Measurements from ENCODE around the gene ATP9A. TPM values are rescaled to one million over a fixed set of nuclear protein-coding genes. Genes with fewer than 3 reads are reported as not detected.
"Not testable (repeated sequence)": the region's sequence is repeated elsewhere in the genome, so short reads cannot be mapped to it uniquely, and the experiment has no call there.

ATP9A gene
- total RNA-seq, 2 experiments from 2014 or later = 0.18 to 0.21 TPM

DNA sequence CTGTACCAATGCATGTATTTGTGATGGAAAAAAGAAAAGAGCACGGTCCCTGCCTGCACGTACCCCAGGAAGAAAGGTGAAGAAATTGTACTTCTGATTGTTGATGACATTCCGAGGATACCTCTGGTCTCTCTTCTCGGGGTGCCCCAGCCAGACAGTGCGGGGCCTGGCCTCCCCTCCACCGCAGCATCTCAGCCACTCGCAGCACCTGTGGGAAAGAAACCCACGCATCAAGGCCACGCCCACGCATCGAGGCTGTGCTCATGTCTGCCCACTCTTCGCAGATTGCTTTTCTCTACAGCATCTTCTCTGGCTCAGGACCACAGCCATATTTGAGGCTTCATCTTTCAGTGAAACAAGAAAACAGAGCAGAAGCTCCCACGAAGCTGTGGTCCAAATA is 38.4 kb downstream of the ATP9A start:
- Mint-ChIP-seq H3K4me3 (no peak overlapping the region), H3K36me3 (no peaks in the 10 kb centered on the region), H3K27ac (no peak overlapping the region), H3K27me3 (no peaks in the 10 kb centered on the region), H3K9me3 (no peaks in the 10 kb centered on the region), H3K4me1 (peaks cover 6% of the 10 kb centered on the region)
- DNase-seq = no peak

DNA sequence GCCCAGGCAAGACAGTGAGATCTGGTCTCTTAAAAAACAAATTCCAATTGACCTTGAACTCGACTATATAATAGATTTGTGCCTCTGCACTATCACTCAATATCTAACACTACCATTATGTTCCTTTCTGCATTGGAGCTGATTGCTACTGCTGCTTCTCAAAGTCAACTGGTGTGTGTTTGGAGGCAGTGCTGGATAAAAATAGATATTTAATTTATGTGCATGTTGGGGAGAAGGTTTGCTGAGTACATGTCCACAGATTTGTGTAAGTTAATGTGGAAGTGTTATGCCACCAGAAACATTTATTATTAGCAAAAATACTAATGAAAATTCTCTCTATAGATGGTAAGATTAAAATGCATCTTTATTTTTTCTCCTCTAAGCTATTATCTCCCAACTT is 39.5 kb downstream of the ATP9A start:
- no peaks in the 10 kb centered on the region for H3K9me3 Mint-ChIP-seq
- H3K4me1 Mint-ChIP-seq = peaks cover 6% of the 10 kb centered on the region
- no peak for DNase-seq
- H3K27ac Mint-ChIP-seq = no peak overlapping the region
- H3K27me3 Mint-ChIP-seq = no peaks in the 10 kb centered on the region
- no peak overlapping the region for H3K4me3 Mint-ChIP-seq
- no peaks in the 10 kb centered on the region for H3K36me3 Mint-ChIP-seq

GRCh38 chr20:51727872-51728271 is 40.3 kb downstream of the ATP9A start:
- no peaks in the 10 kb centered on the region for H3K27me3 Mint-ChIP-seq
- no peaks in the 10 kb centered on the region for H3K36me3 Mint-ChIP-seq
- H3K27ac Mint-ChIP-seq = no peak overlapping the region
- no peaks in the 10 kb centered on the region for H3K9me3 Mint-ChIP-seq
- DNase-seq = no peak
- H3K4me1 Mint-ChIP-seq = peaks cover 6% of the 10 kb centered on the region
- no peak overlapping the region for H3K4me3 Mint-ChIP-seq

GRCh38 chr20:51725584-51726176 is 42.5 kb downstream of the ATP9A start:
- Mint-ChIP-seq H3K9me3 (no peaks in the 10 kb centered on the region), H3K27ac (no peak overlapping the region), H3K4me1 (no peaks in the 10 kb centered on the region), H3K36me3 (no peaks in the 10 kb centered on the region), H3K27me3 (peaks cover 7% of the 10 kb centered on the region), H3K4me3 (no peak overlapping the region)
- no peak for DNase-seq

- not testable (repeated sequence) for H3K4me3 Mint-ChIP-seq, H3K36me3 Mint-ChIP-seq, DNase-seq, H3K4me1 Mint-ChIP-seq, H3K27ac Mint-ChIP-seq, H3K9me3 Mint-ChIP-seq
- peaks cover 14% of the 10 kb centered on the region for H3K27me3 Mint-ChIP-seq
Measured at GRCh38 chr20:51723026-51723425, 45.2 kb downstream of the ATP9A start.

GRCh38 chr20:51722246-51722645 is 45.9 kb downstream of the ATP9A start:
- not testable (repeated sequence) for H3K27ac Mint-ChIP-seq, H3K4me3 Mint-ChIP-seq

DNA sequence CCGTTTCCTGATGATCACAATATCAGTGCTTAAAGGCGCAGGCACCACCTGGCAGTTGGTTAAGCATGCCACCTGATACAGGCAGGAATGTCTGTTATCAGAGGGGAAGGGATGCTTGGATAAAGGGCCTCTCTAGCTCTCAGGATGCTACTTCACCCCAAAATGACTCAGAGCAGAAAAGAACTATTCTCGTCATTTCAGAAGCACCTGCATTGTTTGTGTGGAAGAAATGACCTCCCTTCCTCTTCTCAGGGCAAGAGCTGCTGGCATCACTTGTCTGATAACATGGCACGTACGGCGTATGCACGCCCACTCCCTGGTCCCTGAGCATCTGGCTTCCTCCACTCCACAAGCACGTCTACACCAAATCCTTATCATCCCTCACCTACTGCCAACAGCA is 47.3 kb downstream of the ATP9A start:
- Mint-ChIP-seq H3K4me1 (peaks cover 3% of the 10 kb centered on the region), H3K4me3 (no peak overlapping the region), H3K36me3 (no peaks in the 10 kb centered on the region), H3K27me3 (peaks cover 14% of the 10 kb centered on the region), H3K9me3 (no peaks in the 10 kb centered on the region), H3K27ac (no peak overlapping the region)
- no peak for DNase-seq

More at GRCh38 chr20:51722246-51722645, 45.9 kb downstream of the ATP9A start:
- H3K9me3 Mint-ChIP-seq, DNase-seq, H3K36me3 Mint-ChIP-seq, H3K4me1 Mint-ChIP-seq: not testable (repeated sequence)
- H3K27me3 Mint-ChIP-seq = peaks cover 14% of the 10 kb centered on the region

- Mint-ChIP-seq H3K9me3 (no peaks in the 10 kb centered on the region), H3K4me1 (peaks cover 8% of the 10 kb centered on the region), H3K36me3 (no peaks in the 10 kb centered on the region), H3K4me3 (no peak overlapping the region), H3K27me3 (peaks cover 14% of the 10 kb centered on the region), H3K27ac (no peak overlapping the region)
- no peak for DNase-seq
Measured at GRCh38 chr20:51720384-51720783, 47.8 kb downstream of the ATP9A start.

DNA sequence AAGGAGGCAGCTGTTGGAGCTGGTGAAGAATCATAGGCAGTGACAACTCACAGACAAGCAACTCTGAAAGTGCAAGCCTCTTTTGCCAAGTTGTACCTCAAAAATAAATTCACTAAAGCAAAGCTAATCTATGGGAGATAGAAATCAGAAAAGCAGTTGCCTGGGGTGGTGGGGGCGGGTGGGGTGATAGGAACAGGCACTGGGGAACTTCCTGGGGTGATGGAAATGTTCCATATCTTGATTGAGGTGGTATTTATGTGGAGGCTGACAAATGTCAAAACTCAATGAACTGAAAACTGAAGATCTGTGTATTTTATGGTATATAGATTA is 52.4 kb downstream of the ATP9A start:
- no peaks in the 10 kb centered on the region for H3K36me3 Mint-ChIP-seq

GRCh38 chr20:51715163-51715855 is 52.9 kb downstream of the ATP9A start:
- no peaks in the 10 kb centered on the region for H3K9me3 Mint-ChIP-seq
- H3K4me1 Mint-ChIP-seq = peaks cover 12% of the 10 kb centered on the region
- H3K27me3 Mint-ChIP-seq = peaks cover 16% of the 10 kb centered on the region
- no peaks in the 10 kb centered on the region for H3K36me3 Mint-ChIP-seq
- no peak for DNase-seq
- no peak overlapping the region for H3K4me3 Mint-ChIP-seq
- H3K27ac Mint-ChIP-seq = no peak overlapping the region

More for the DNA sequence above, 52.4 kb downstream of the ATP9A start:
- Mint-ChIP-seq H3K9me3 (no peaks in the 10 kb centered on the region), H3K27me3 (peaks cover 16% of the 10 kb centered on the region), H3K4me1 (peaks cover 12% of the 10 kb centered on the region), H3K27ac (no peak overlapping the region), H3K4me3 (no peak overlapping the region)
- DNase-seq = no peak

DNA sequence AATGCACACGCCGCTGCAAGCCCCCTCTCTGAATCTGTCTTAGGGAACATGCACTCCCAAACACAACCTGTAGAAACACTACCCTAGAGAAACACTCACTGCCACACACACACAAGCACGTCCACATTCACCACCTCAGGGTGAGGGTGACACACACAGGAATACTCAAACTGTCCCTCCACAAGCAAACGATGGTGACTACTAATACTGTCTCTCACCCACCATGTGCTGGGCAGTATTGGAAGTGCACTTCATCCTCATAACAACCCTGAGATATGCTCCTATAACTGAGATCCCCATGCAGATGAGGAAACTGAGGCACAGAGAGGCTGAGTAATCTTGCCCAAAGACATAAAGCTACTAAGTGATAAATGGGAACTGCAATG is 55.0 kb downstream of the ATP9A start:
- peaks cover 12% of the 10 kb centered on the region for H3K4me1 Mint-ChIP-seq
- peaks cover 10% of the 10 kb centered on the region for H3K27me3 Mint-ChIP-seq
- H3K27ac Mint-ChIP-seq = no peak overlapping the region
- no peak for DNase-seq
- no peaks in the 10 kb centered on the region for H3K36me3 Mint-ChIP-seq
- H3K9me3 Mint-ChIP-seq = no peaks in the 10 kb centered on the region
- H3K4me3 Mint-ChIP-seq = no peak overlapping the region

GRCh38 chr20:51712501-51713212 is 55.5 kb downstream of the ATP9A start:
- peaks cover 12% of the 10 kb centered on the region for H3K4me1 Mint-ChIP-seq
- DNase-seq = no peak
- H3K27ac Mint-ChIP-seq = no peak overlapping the region
- H3K27me3 Mint-ChIP-seq = peaks cover 9% of the 10 kb centered on the region
- H3K4me3 Mint-ChIP-seq = no peak overlapping the region
- H3K36me3 Mint-ChIP-seq = no peaks in the 10 kb centered on the region
- H3K9me3 Mint-ChIP-seq = no peaks in the 10 kb centered on the region

DNA sequence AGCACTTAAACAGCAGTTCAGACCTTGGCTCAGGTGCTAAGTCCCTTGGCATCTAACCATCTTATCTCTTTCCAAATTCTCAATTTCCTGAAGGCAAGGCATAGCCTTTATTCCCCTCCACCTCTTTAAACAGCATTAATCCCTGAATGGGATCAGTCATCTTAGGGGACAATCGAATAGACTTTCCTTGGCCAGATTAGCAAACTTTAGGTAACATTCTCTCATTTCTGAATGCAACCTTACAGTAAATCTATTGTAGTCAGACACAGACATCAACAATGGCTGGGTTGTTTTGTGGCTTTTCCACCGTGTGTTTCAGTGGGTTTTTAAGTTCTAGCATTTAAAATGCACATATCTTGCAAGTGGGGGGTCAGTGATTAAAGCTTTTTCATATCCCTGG is 56.8 kb downstream of the ATP9A start:
- no peaks in the 10 kb centered on the region for H3K36me3 Mint-ChIP-seq
- peaks cover 12% of the 10 kb centered on the region for H3K4me1 Mint-ChIP-seq
- DNase-seq = no peak
- H3K27me3 Mint-ChIP-seq = peaks cover 13% of the 10 kb centered on the region
- no peak overlapping the region for H3K27ac Mint-ChIP-seq
- H3K9me3 Mint-ChIP-seq = no peaks in the 10 kb centered on the region
- H3K4me3 Mint-ChIP-seq = no peak overlapping the region

GRCh38 chr20:51710361-51710894 is 57.8 kb downstream of the ATP9A start:
- no peak overlapping the region for H3K4me3 Mint-ChIP-seq
- no peaks in the 10 kb centered on the region for H3K9me3 Mint-ChIP-seq
- H3K27ac Mint-ChIP-seq = no peak overlapping the region
- H3K4me1 Mint-ChIP-seq = peaks cover 4% of the 10 kb centered on the region
- H3K36me3 Mint-ChIP-seq = no peaks in the 10 kb centered on the region
- DNase-seq = no peak
- H3K27me3 Mint-ChIP-seq = peaks cover 13% of the 10 kb centered on the region

- H3K36me3 Mint-ChIP-seq = no peaks in the 10 kb centered on the region
- H3K4me1 Mint-ChIP-seq = no peaks in the 10 kb centered on the region
- DNase-seq = no peak
- no peak overlapping the region for H3K4me3 Mint-ChIP-seq
- no peak overlapping the region for H3K27ac Mint-ChIP-seq
- H3K27me3 Mint-ChIP-seq = peaks cover 10% of the 10 kb centered on the region
- no peaks in the 10 kb centered on the region for H3K9me3 Mint-ChIP-seq
Measured at GRCh38 chr20:51705400-51705799, 62.8 kb downstream of the ATP9A start.

Measured in activated naive CD8-positive, alpha-beta T cell treated with anti-CD3 and anti-CD28 coated beads for 36 hours (primary cell).